ENCODE data around the gene SHISA9. TPM values are rescaled to one million over a fixed set of nuclear protein-coding genes. Genes with fewer than 3 reads are reported as not detected.

The SHISA9 gene
- total and polyA plus RNA-seq, 2 of the 4 experiments (the other 2 are of a cell fraction), result under 0.01 TPM; not detected in 1

GRCh38 chr16:12879812-12880211 lies 21.6 kb upstream of the SHISA9 start:
- Histone ChIP-seq H3K9me1 (ENCODE audit: insufficient read depth, low read length) (no peaks in the 10 kb centered on the region), H2BK15ac (ENCODE audit: low read depth, low read length) (no peak overlapping the region), H2BK5ac (ENCODE audit: low read depth, low read length, poor library complexity, severe bottlenecking) (no peak overlapping the region), H3K4ac (ENCODE audit: low read depth, low read length) (no peak overlapping the region), H3K9me3 (ENCODE audit: control insufficient read depth, insufficient read depth, low read length) (peaks cover 2% of the 10 kb centered on the region; the same call in 1 of the 2 replicates), H4K20me1 (ENCODE audit: insufficient read depth, low read length) (no peaks in the 10 kb centered on the region), H2AK9ac (replicated peaks; ENCODE audit: low read depth, low read length, poor library complexity) (no peak overlapping the region), H2BK120ac (ENCODE audit: low read depth, low read length) (no peak overlapping the region), H4K8ac (ENCODE audit: low read depth in 2 of 2, low read length in 2 of 2) (no peak overlapping the region), H3K18ac (ENCODE audit: low read depth, low read length) (no peak overlapping the region), H2BK20ac (ENCODE audit: low read depth, low read length) (no peak overlapping the region), H3K27ac (ENCODE audit: insufficient read depth, low read length) (no peak overlapping the region), H2AK5ac (ENCODE audit: low read depth, low read length) (no peak overlapping the region), H3K36me3 (ENCODE audit: control insufficient read depth, insufficient read depth, low read length) (no peaks in the 10 kb centered on the region), H3K79me1 (ENCODE audit: low read depth in 1 of 2, low read length in 2 of 2) (no peaks in the 10 kb centered on the region), H3K9ac (ENCODE audit: low read depth, low read length) (no peak overlapping the region), H3K56ac (ENCODE audit: extremely low read depth, insufficient read depth, low read length) (no peak overlapping the region), H4K5ac (ENCODE audit: low read depth, low read length) (no peak overlapping the region), H3K4me1 (ENCODE audit: control insufficient read depth, insufficient read depth, low read length) (no peaks in the 10 kb centered on the region), H3K14ac (replicated peaks; ENCODE audit: low read depth, low read length) (no peak overlapping the region), H3K4me2 (ENCODE audit: low read depth, low read length) (no peak overlapping the region), H3K23ac (ENCODE audit: low read depth, low read length) (no peak overlapping the region), H2AFZ (replicated peaks; ENCODE audit: low read length, poor library complexity) (no peak overlapping the region), H3K27me3 (ENCODE audit: control insufficient read depth, insufficient read depth, low read length) (no peaks in the 10 kb centered on the region), H3K4me3 (ENCODE audit: insufficient read depth, low read depth, low read length) (no peak overlapping the region), H4K91ac (ENCODE audit: insufficient read depth, low read depth, low read length) (no peak overlapping the region)
- intact Hi-C loops (cut with micrococcal nuclease), result no loop called here
- ATAC-seq (ENCODE audit: low read depth) (no peak), DNase-seq (no peak)
- dilution Hi-C loops (cut with HindIII; ENCODE audit: low sequenced_read_pairs, unreplicated experiment), result no loop called here
- TF ChIP-seq FOS (IDR thresholded peaks at IDR 0.05; ENCODE audit: low read depth, low read length), result no peak
- ChIA-PET CTCF (no interaction called here), POLR2A (ENCODE audit: unreplicated experiment) (no interaction called here)
- BruUV-seq (replicated peaks), result no TSS peak
- in situ Hi-C loops (cut with MboI; ENCODE audit: low sequenced_read_pairs), result no loop called here
- no CpG with 5 or more reads among the region's 2 CpGs for WGBS, 2 experiments (ENCODE audit: extremely low coverage in 2 of 2, insufficient read length in 1 of 2)
